Measurements from ENCODE around the gene ELOB.

DNA sequence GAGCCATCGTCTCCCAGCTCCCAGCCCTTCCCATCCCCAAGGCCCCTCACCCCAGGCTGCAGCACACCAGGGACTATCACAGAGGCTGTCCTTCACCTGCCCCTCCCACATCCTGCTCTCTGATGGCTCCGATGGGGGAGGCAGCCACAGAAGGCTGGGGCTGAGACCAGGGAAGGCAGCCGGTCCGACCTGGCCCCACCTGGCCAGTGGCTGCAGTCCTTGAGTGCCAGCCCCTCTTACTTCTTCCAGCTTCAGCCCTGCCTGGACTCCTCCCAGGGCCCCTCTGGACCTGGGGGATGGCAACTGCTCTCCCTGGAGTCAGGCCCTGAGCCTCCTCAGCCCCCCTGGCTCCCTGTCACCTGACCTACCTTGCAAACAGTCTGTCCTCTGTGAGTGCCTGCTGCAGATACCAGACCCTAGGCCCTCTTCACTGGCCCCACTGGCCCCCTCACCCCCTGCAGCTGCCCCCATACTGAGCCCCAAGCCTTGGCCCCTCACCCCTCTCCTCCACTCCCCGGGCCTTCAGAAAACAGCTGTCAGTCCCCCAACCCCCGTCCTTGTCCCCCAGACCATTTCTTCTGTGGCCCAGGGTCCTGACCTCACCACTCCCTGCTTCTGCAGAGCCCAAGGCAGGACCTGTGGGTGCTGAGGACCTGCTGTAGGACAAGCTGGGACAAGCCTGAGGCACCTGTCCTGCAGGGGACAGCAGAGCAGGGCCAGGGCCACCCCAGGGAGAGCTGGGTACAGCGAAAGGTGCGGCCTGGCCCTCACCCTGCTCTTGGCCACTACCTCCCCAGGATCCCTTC, 37.3 kb downstream of the ELOB start:
- TF ChIP-seq, protein P1, sequence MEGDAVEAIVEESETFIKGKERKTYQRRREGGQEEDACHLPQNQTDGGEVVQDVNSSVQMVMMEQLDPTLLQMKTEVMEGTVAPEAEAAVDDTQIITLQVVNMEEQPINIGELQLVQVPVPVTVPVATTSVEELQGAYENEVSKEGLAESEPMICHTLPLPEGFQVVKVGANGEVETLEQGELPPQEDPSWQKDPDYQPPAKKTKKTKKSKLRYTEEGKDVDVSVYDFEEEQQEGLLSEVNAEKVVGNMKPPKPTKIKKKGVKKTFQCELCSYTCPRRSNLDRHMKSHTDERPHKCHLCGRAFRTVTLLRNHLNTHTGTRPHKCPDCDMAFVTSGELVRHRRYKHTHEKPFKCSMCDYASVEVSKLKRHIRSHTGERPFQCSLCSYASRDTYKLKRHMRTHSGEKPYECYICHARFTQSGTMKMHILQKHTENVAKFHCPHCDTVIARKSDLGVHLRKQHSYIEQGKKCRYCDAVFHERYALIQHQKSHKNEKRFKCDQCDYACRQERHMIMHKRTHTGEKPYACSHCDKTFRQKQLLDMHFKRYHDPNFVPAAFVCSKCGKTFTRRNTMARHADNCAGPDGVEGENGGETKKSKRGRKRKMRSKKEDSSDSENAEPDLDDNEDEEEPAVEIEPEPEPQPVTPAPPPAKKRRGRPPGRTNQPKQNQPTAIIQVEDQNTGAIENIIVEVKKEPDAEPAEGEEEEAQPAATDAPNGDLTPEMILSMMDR (IDR thresholded peaks at IDR 0.05; ENCODE audit: borderline replicate concordance, extremely low read depth, low read length, poor library complexity, severe bottlenecking) = no peak
- no peak for TF ChIP-seq EZH2 (IDR thresholded peaks at IDR 0.05; ENCODE audit: borderline replicate concordance, low read depth, low read length, severe bottlenecking)

All from DND-41 (cell line).